Kidney (tissue), 14 donors: ENCODE measurements around the gene VSX1. TPM values are rescaled to one million over a fixed set of nuclear protein-coding genes. Genes with fewer than 3 reads are reported as not detected.
A peak's percentile ranks its signal among the peaks of the same experiment; 100 is the strongest.

Experiments
- DNase-seq, 5 donors: peaks; one replicate each; pipeline ENCODE4 v3.0.0-alpha.2; 2013 to 2020
- FAIRE-seq: peaks from 2 replicates; lab custom pipeline; 2012; peaks lifted over from hg19 to GRCh38; lab: Jason Lieb, UNC
- H3K27ac ChIP-seq, 2 donors: one replicate each; pipeline ENCODE4 v1.7.0; 2013; ENCODE audit warnings: low read depth in 2 of 2, low read length in 2 of 2, inconsistent platforms in 1 of 2
- H3K27me3 ChIP-seq: one replicate; pipeline ENCODE4 v1.7.1; 2013; ENCODE audit warnings: low read length, inconsistent platforms; ENCODE audit not compliant: control insufficient read depth, insufficient read depth
- H3K36me3 ChIP-seq, 3 donors: one replicate each; pipeline versions ENCODE4 v1.7.0 to v1.7.1; 2013; ENCODE audit warnings: low read length in 3 of 3, control low read depth in 1 of 3, inconsistent platforms in 1 of 3; ENCODE audit not compliant: insufficient read depth in 3 of 3, control insufficient read depth in 2 of 3
- H3K4me1 ChIP-seq, 3 donors: one replicate each; pipeline versions ENCODE4 v1.7.0 to v1.7.1; 2013; ENCODE audit warnings: low read length in 3 of 3, inconsistent platforms in 1 of 3, low read depth in 1 of 3; ENCODE audit not compliant: control insufficient read depth in 2 of 3, insufficient read depth in 2 of 3
- H3K4me3 ChIP-seq, 3 donors: one replicate each; pipeline versions ENCODE4 v1.7.0 to v1.8.1; 2013; ENCODE audit warnings: low read length in 3 of 3, control low read depth in 1 of 3, inconsistent platforms in 1 of 3
- H3K9ac ChIP-seq, 3 donors: one replicate each; pipeline versions ENCODE4 v1.7.0 to v1.7.1; 2013; ENCODE audit warnings: low read length in 3 of 3, control low read depth in 1 of 3, inconsistent platforms in 1 of 3
- H3K9me3 ChIP-seq, 3 donors: one replicate each; pipeline versions ENCODE4 v1.7.0 to v1.7.1; 2013; ENCODE audit warnings: low read length in 3 of 3, control low read depth in 1 of 3, inconsistent platforms in 1 of 3; ENCODE audit not compliant: control insufficient read depth in 2 of 3, insufficient read depth in 1 of 3
- intact Hi-C: fragments of 100-400 bp; cut with DNase I; formaldehyde crosslinking; loops from one replicate; pipeline ENCODE4 v1.11.1; 2022
- polyA plus RNA-seq: library from polyadenylated mRNA; stranded (reverse); fragments of 350-450 nt; fragmentation: Illumina TruSeq; extraction: RNeasy Lipid Tissue Mini Kit (QIAGEN cat#74804); gene quantifications from one replicate; pipeline ENCODE4 v1.2.3, GENCODE V29; 2014; ENCODE audit warnings: low read depth, low replicate concordance; ENCODE audit not compliant: insufficient read depth
- total RNA-seq: library from RNA; stranded (reverse); fragmentation: NEBNext Ultra II Directional; extraction: Animal tissue kit (Norgen Biotek cat#: 25700); gene quantifications from one replicate; pipeline ENCODE4 v1.2.1, GENCODE V29; 2021
- TF ChIP-seq, protein P1 (sequence below): IDR thresholded peaks from 3 replicates; pipeline ENCODE4 v1.5.1; 2012; ENCODE audit warnings: mild to moderate bottlenecking, moderate library complexity, borderline replicate concordance; ENCODE audit not compliant: insufficient read depth; ENCODE audit errors: extremely low read depth
- donor health status: control.
- donor health status: control.
- donor health status: control.
- donor health status: control.
- donor health status: control.
- donor health status: DM: yes; HTN: yes; CAD: no.
- donor health status: Normal renal cell carcinoma (clear cell type).

Gene VSX1
- total and polyA plus RNA-seq, 2 donors from 2014 or later = 0.41 TPM; not detected in 1

GRCh38 chr20:25054995-25055629 is 26.8 kb downstream of the VSX1 start:
- peak overlapping the region; percentile 95 to 96 for H3K27ac ChIP-seq
- DNase-seq = peak in 2 of 5 donors; percentile 7 to 9

GRCh38 chr20:25054096-25054820 is 27.7 kb downstream of the VSX1 start:
- intact Hi-C loops = no loop called here
- DNase-seq (peak in 3 of 5 donors; percentile 42 to 66 (median 53)), FAIRE-seq (peak; percentile 37)
- H3K36me3 ChIP-seq = no peaks in the 10 kb centered on the region
- H3K9ac ChIP-seq = peak overlapping the region in 1 of 3 donors; percentile 38
- H3K9me3 ChIP-seq = no peaks in the 10 kb centered on the region
- H3K27me3 ChIP-seq = no peaks in the 10 kb centered on the region
- peaks cover 5 to 71% (median 56%) of the 10 kb centered on the region in 3 donors for H3K4me1 ChIP-seq
- TF ChIP-seq, protein P1, sequence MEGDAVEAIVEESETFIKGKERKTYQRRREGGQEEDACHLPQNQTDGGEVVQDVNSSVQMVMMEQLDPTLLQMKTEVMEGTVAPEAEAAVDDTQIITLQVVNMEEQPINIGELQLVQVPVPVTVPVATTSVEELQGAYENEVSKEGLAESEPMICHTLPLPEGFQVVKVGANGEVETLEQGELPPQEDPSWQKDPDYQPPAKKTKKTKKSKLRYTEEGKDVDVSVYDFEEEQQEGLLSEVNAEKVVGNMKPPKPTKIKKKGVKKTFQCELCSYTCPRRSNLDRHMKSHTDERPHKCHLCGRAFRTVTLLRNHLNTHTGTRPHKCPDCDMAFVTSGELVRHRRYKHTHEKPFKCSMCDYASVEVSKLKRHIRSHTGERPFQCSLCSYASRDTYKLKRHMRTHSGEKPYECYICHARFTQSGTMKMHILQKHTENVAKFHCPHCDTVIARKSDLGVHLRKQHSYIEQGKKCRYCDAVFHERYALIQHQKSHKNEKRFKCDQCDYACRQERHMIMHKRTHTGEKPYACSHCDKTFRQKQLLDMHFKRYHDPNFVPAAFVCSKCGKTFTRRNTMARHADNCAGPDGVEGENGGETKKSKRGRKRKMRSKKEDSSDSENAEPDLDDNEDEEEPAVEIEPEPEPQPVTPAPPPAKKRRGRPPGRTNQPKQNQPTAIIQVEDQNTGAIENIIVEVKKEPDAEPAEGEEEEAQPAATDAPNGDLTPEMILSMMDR = no peak
- H3K27ac ChIP-seq = peak overlapping the region; percentile 95 to 96
- H3K4me3 ChIP-seq = peak overlapping the region in 1 of 3 donors; percentile 0

More at GRCh38 chr20:25054995-25055629, 26.8 kb downstream of the VSX1 start:
- TF ChIP-seq, protein P1 = no peak
- no peaks in the 10 kb centered on the region for H3K27me3 ChIP-seq
- no peaks in the 10 kb centered on the region for H3K9me3 ChIP-seq
- H3K4me3 ChIP-seq = peak overlapping the region in 2 of 3 donors; percentile 0 to 79
- intact Hi-C loops = no loop called here
- H3K36me3 ChIP-seq = no peaks in the 10 kb centered on the region
- H3K4me1 ChIP-seq = peaks cover 5 to 66% (median 56%) of the 10 kb centered on the region in 3 donors
- H3K9ac ChIP-seq = peak overlapping the region in 1 of 3 donors; percentile 88
- FAIRE-seq = no peak

GRCh38 chr20:25053255-25054031 is 28.5 kb downstream of the VSX1 start:
- Histone ChIP-seq H3K9me3 (no peaks in the 10 kb centered on the region), H3K4me3 (peak overlapping the region in 1 of 3 donors; percentile 15), H3K36me3 (no peaks in the 10 kb centered on the region), H3K27ac (peak overlapping the region; percentile 95 to 96), H3K27me3 (no peaks in the 10 kb centered on the region), H3K4me1 (peaks cover 5 to 71% (median 60%) of the 10 kb centered on the region in 3 donors), H3K9ac (peak overlapping the region in 1 of 3 donors; percentile 14)
- FAIRE-seq (no peak), DNase-seq (peak in 3 of 5 donors; percentile 18 to 80 (median 64))
- intact Hi-C loops = no loop called here
- TF ChIP-seq, protein P1 = no peak
